Retinal pigment epithelial cell (primary cell): ENCODE data around the gene TNRC18.

Experiments
- DNase-seq: peaks from one replicate; pipeline ENCODE4 v3.0.0-alpha.2; 2010; ENCODE audit warnings: low read depth
- H3K4me3 ChIP-seq: 2 replicates; pipeline ENCODE4 v1.5.1; 2011; ENCODE audit warnings: mild to moderate bottlenecking, low read length, control low read depth, moderate library complexity
- CTCF ChIP-seq: conservative IDR thresholded peaks from 2 replicates; pipeline ENCODE4 v1.5.1; 2011; ENCODE audit warnings: low read depth, low read length, control low read depth, inconsistent platforms

TNRC18 gene

GRCh38 chr7:5396542-5396941 is 27.1 kb downstream of the TNRC18 start:
- peak; percentile 10 for TF ChIP-seq CTCF
- H3K4me3 ChIP-seq: no peak overlapping the region
- DNase-seq: no peak

- H3K4me3 ChIP-seq: no peak overlapping the region
- no peak for TF ChIP-seq CTCF
- DNase-seq: no peak
Observed at GRCh38 chr7:5395246-5395645, 28.4 kb downstream of the TNRC18 start.

- no peak overlapping the region for H3K4me3 ChIP-seq
- no peak for TF ChIP-seq CTCF
- DNase-seq: no peak
Observed at GRCh38 chr7:5394264-5395105, 29.1 kb downstream of the TNRC18 start.

- no peak for DNase-seq
- TF ChIP-seq CTCF: no peak
- H3K4me3 ChIP-seq: no peak overlapping the region
Observed at GRCh38 chr7:5393748-5394147, 29.9 kb downstream of the TNRC18 start.

- no peak for TF ChIP-seq CTCF
- no peak for DNase-seq
- no peak overlapping the region for H3K4me3 ChIP-seq
Observed at GRCh38 chr7:5393328-5393727, 30.3 kb downstream of the TNRC18 start.

- no peak overlapping the region for H3K4me3 ChIP-seq
- no peak for TF ChIP-seq CTCF
- no peak for DNase-seq
Observed at GRCh38 chr7:5390918-5391317, 32.7 kb downstream of the TNRC18 start.

- TF ChIP-seq CTCF: no peak
- no peak for DNase-seq
- H3K4me3 ChIP-seq: no peak overlapping the region
Observed at GRCh38 chr7:5388905-5389433, 34.7 kb downstream of the TNRC18 start.
